HepG2 (cell line): ENCODE measurements around the gene MRPS25. TPM values are rescaled to one million over a fixed set of nuclear protein-coding genes. Genes with fewer than 3 reads are reported as not detected.

Experiments used
- ATAC-seq: fragments of 200-7000 bp; cut with Tn5 transposase; 3 replicates; pipeline ENCODE4 v1.9.1; 2020; ENCODE audit warnings: mild to moderate bottlenecking, moderate library complexity
- BruUV-seq: library from RNA; stranded (reverse); fragments of 400-500 nt; replicated peaks from 2 replicates; lab custom pipeline; 2021; lab: Mats Ljungman, UMichigan
- CTCF ChIA-PET: fragments of 300-600 bp; formaldehyde crosslinking; extraction: SDS; loops from one replicate; lab custom pipeline; 2021; ENCODE audit warnings: low total read pairs, inconsistent platforms, low intra/inter-chr PET ratio; lab: Yijun Ruan, JAX
- POLR2A ChIA-PET: fragments of 350-600 bp; sonication (Branson Sonifier 250); formaldehyde crosslinking; loops from one replicate; lab custom pipeline; 2020; ENCODE audit warnings: antibody characterized with exemption, inconsistent platforms; lab: Yijun Ruan, JAX
- DNase-seq: peaks from one replicate; pipeline ENCODE4 v3.0.0-alpha.2; 2015; ENCODE audit warnings: low spot score
- FAIRE-seq: peaks from 3 replicates; lab custom pipeline; 2011; peaks lifted over from hg19 to GRCh38; lab: Jason Lieb, UNC
- H2AFZ ChIP-seq: one replicate; pipeline ENCODE4 v1.6.1; 2011; ENCODE audit warnings: low read length, inconsistent platforms
- H3K27ac ChIP-seq: fragments of 300-600 bp; 3 replicates; pipeline ENCODE4 v1.8.0; 2011; ENCODE audit warnings: mixed run types, mild to moderate bottlenecking, mixed read lengths, low read length, inconsistent platforms; ENCODE audit not compliant: insufficient read depth; ENCODE audit errors: extremely low read length
- H3K27me3 ChIP-seq, 2 experiments: fragments of 200-600 bp in 1 of 2; 2 replicates in 1 of 2; 3 replicates in 1 of 2; pipeline versions ENCODE4 v1.6.0 to v1.8.0; 2011; ENCODE audit warnings: low read length in 2 of 2, mild to moderate bottlenecking in 2 of 2, moderate library complexity in 2 of 2, inconsistent platforms in 1 of 2; ENCODE audit not compliant: insufficient read depth in 2 of 2, control insufficient read depth in 1 of 2
- H3K36me3 ChIP-seq, 2 experiments: fragments of 200-600 bp in 1 of 2; replicated peaks in 1 of 2; 2 replicates in 1 of 2; 3 replicates in 1 of 2; pipeline versions ENCODE4 v1.5.1 to v1.8.0; 2011; ENCODE audit warnings: low read length in 2 of 2, inconsistent platforms in 1 of 2; ENCODE audit not compliant: insufficient read depth in 2 of 2, control insufficient read depth in 1 of 2
- H3K4me1 ChIP-seq: 2 replicates; pipeline ENCODE4 v1.5.1; 2012; ENCODE audit warnings: low read length, inconsistent platforms; ENCODE audit not compliant: insufficient read depth
- H3K4me2 ChIP-seq: 2 replicates; pipeline ENCODE4 v1.6.0; 2011; ENCODE audit warnings: low read depth, low read length, inconsistent platforms
- H3K4me3 ChIP-seq, 3 experiments: fragments of 200-600 bp in 1 of 3; sonication (generic), shearing (Covaris generic) in 1 of 3; replicated peaks in 1 of 3; 2 replicates each; pipeline ENCODE4 v1.5.1; 2011 to 2016; ENCODE audit warnings: low read length in 3 of 3, inconsistent platforms in 2 of 3, low read depth in 2 of 3, mild to moderate bottlenecking in 2 of 3, control low read depth in 1 of 3, mixed read lengths in 1 of 3; ENCODE audit not compliant: insufficient read depth in 1 of 3
- H3K79me2 ChIP-seq: one replicate; pipeline ENCODE4 v1.6.1; 2011; ENCODE audit warnings: low read length, inconsistent platforms; ENCODE audit not compliant: insufficient read depth
- H3K9ac ChIP-seq: 2 replicates; pipeline ENCODE4 v1.6.0; 2011; ENCODE audit warnings: mild to moderate bottlenecking, low read depth, low read length, inconsistent platforms; ENCODE audit not compliant: insufficient read depth
- H3K9me3 ChIP-seq: 2 replicates; pipeline ENCODE4 v1.5.1; 2012; ENCODE audit warnings: mild to moderate bottlenecking, low read length
- H4K20me1 ChIP-seq: 2 replicates; pipeline ENCODE4 v1.6.0; 2011; ENCODE audit warnings: inconsistent platforms, mild to moderate bottlenecking, low read length, moderate library complexity; ENCODE audit not compliant: insufficient read depth
- FOXP1 ChIP-seq, 2 experiments: fragments of 450-650 bp in 1 of 2; IDR thresholded peaks; 2 replicates each; pipeline ENCODE4 v1.6.1; 2017 to 2018; ENCODE audit warnings: antibody characterized with exemption in 1 of 2
- ZNF615 ChIP-seq: sonication (generic); formaldehyde crosslinking; IDR thresholded peaks from 2 replicates; pipeline ENCODE4 v1.5.0; 2020; ENCODE audit warnings: mild to moderate bottlenecking, missing genetic modification reagents, borderline replicate concordance
- ZNF629 ChIP-seq: sonication (generic); formaldehyde crosslinking; conservative IDR thresholded peaks from 2 replicates; pipeline ENCODE4 v1.5.0; 2020; ENCODE audit warnings: missing genetic modification reagents
- WGBS: methylation state at CpG from one replicate; pipeline ENCODE4 v1.1.6; 2017; ENCODE audit warnings: low lambda C conversion rate; 5-methylcytosine and 5-hydroxymethylcytosine counted together
- in situ Hi-C: cut with HindIII; loops from 2 replicates; pipeline ENCODE4 v1.10.0; 2017; ENCODE audit warnings: low pct_unique_long_range_greater_than_20kb; ENCODE audit not compliant: extremely low pct_ligation_motif_present
- intact Hi-C: fragments of 100-400 bp; cut with micrococcal nuclease; formaldehyde crosslinking; loops from one replicate; pipeline ENCODE4 v1.10.0; 2022; ENCODE audit not compliant: unreplicated experiment
- polyA plus RNA-seq, 8 experiments: library from polyadenylated mRNA; depleted of rRNA in 3 of 8; stranded (reverse) in 7 of 8; unstranded in 1 of 8; fragments of >200 nt; fragmentation: Illumina TruSeq in 4 of 8; extraction: Trizol in 4 of 8; gene quantifications; 2 replicates each; pipeline versions ENCODE4 v1.2.1 to v1.2.3, GENCODE V29; 2011 to 2016; ENCODE audit warnings: low read depth in 4 of 8, missing spikeins in 1 of 8, mixed read lengths in 1 of 8; ENCODE audit not compliant: insufficient read depth in 1 of 8
- total RNA-seq, 5 experiments: library from RNA; depleted of rRNA; stranded (reverse); fragments of >200 nt; fragmentation: Illumina TruSeq; extraction: Trizol; gene quantifications; 2 replicates each; pipeline ENCODE4 v1.2.3, GENCODE V29; 2016; ENCODE audit warnings: low read depth in 1 of 5
- TF ChIP-seq, protein P1 (sequence below): sonication (generic); formaldehyde crosslinking; IDR thresholded peaks from 2 replicates; pipeline ENCODE4 v1.8.0; 2022; ENCODE audit warnings: missing genetic modification reagents, mild to moderate bottlenecking, borderline replicate concordance
- TF ChIP-seq, protein P2 (sequence below): sonication (generic); formaldehyde crosslinking; IDR thresholded peaks from 2 replicates; pipeline ENCODE4 v1.8.1; 2023; ENCODE audit warnings: mild to moderate bottlenecking, missing genetic modification reagents
- TF ChIP-seq, protein P3 (sequence below): sonication (generic); formaldehyde crosslinking; IDR thresholded peaks from 2 replicates; pipeline ENCODE4 v1.9.0; 2021; ENCODE audit warnings: missing genetic modification reagents, mild to moderate bottlenecking, borderline replicate concordance
- TF ChIP-seq, protein P4 (sequence below): sonication (generic); formaldehyde crosslinking; IDR thresholded peaks from 2 replicates; pipeline ENCODE4 v1.8.1; 2023; ENCODE audit warnings: missing genetic modification reagents, inconsistent platforms, borderline replicate concordance

Gene MRPS25
- total and polyA plus RNA-seq, 2 of the 13 experiments (the other 11 are each of a cell fraction or from before 2014, with no cell fraction given), result 60.1 to 74.3 TPM

DNA sequence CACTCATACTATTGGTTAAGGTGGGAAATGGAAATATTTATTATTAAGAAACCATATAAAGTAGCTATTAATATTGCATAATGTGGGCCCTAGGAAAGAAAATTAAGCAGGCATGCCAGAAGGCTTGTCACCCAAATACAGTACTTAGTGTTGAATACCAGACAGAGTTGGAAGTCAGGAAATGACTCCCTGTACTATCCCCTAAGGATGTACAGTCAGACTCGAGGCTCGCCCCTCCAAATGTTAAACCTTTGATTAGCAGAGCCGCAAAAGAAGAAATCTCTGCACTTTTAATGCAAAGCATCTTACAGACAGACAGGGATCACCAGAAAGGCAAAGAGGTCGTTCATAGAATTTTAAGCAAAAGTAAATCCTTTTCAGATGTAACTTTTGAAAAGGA is 45.1 kb upstream of the MRPS25 start (continued):
- TF ChIP-seq, protein P1, sequence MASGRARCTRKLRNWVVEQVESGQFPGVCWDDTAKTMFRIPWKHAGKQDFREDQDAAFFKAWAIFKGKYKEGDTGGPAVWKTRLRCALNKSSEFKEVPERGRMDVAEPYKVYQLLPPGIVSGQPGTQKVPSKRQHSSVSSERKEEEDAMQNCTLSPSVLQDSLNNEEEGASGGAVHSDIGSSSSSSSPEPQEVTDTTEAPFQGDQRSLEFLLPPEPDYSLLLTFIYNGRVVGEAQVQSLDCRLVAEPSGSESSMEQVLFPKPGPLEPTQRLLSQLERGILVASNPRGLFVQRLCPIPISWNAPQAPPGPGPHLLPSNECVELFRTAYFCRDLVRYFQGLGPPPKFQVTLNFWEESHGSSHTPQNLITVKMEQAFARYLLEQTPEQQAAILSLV (CRISPR knock-in tag), result no peak

DNA sequence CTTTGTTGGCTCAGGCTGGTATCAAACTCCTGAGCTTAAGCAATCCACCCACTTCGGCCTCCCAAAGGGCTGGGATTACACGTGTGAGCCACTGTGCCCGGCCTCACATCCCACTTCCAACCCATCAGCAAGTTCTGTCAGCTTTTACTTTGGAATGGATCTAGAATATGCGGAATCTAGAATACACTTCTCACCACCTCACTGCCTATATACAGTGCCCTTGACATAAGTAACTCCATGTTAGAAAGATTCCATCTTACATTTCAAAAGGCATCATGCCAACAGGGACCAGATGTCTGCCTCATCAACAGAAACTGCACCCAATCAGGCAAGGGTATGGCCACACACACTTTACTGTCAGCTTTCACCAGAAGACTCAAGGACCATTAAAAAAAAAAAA is 43.8 kb upstream of the MRPS25 start:
- intact Hi-C loops, result loop anchor here (1.0 to 5.0 kb wide), 2 partner anchors 269 to 298 kb away; no protein-coding TSS in a partner anchor
- POLR2A ChIA-PET, result interaction anchor here (2.6 kb wide), 1 partner anchor 96 kb away, joined by 13 read pairs; the partner anchor contains the start of gene CAPN7
- DNase-seq (no peak), ATAC-seq (no peak)
- Histone ChIP-seq H3K9me3 (no peaks in the 10 kb centered on the region), H3K9ac (no peak overlapping the region), H3K36me3 (no peaks in the 10 kb centered on the region), H3K4me3 (no peak overlapping the region)
- TF ChIP-seq ZNF629 (CRISPR knock-in tag) (no peak), ZNF615 (no peak), FOXP1 (IDR thresholded peaks at IDR 0.05) (no peak), FOXP1 (CRISPR knock-in tag; IDR thresholded peaks at IDR 0.05) (no peak)
- TF ChIP-seq, protein P2, sequence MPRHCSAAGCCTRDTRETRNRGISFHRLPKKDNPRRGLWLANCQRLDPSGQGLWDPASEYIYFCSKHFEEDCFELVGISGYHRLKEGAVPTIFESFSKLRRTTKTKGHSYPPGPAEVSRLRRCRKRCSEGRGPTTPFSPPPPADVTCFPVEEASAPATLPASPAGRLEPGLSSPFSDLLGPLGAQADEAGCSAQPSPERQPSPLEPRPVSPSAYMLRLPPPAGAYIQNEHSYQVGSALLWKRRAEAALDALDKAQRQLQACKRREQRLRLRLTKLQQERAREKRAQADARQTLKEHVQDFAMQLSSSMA (CRISPR knock-in tag), result no peak
- TF ChIP-seq, protein P3, sequence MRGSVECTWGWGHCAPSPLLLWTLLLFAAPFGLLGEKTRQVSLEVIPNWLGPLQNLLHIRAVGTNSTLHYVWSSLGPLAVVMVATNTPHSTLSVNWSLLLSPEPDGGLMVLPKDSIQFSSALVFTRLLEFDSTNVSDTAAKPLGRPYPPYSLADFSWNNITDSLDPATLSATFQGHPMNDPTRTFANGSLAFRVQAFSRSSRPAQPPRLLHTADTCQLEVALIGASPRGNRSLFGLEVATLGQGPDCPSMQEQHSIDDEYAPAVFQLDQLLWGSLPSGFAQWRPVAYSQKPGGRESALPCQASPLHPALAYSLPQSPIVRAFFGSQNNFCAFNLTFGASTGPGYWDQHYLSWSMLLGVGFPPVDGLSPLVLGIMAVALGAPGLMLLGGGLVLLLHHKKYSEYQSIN (CRISPR knock-in tag), result no peak
- TF ChIP-seq, protein P4, sequence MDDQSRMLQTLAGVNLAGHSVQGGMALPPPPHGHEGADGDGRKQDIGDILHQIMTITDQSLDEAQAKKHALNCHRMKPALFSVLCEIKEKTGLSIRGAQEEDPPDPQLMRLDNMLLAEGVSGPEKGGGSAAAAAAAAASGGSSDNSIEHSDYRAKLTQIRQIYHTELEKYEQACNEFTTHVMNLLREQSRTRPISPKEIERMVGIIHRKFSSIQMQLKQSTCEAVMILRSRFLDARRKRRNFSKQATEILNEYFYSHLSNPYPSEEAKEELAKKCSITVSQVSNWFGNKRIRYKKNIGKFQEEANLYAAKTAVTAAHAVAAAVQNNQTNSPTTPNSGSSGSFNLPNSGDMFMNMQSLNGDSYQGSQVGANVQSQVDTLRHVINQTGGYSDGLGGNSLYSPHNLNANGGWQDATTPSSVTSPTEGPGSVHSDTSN (CRISPR knock-in tag), result no peak
- TF ChIP-seq, all 625 proteins: peak for 0
- in situ Hi-C loops, result loop anchor here (10.0 kb wide), 1 partner anchor 296 kb away; no protein-coding TSS in a partner anchor
- H2AFZ ChIP-seq, result no peak overlapping the region
- no peaks in the 10 kb centered on the region for H4K20me1 ChIP-seq
- H3K27ac ChIP-seq, result no peak overlapping the region
- peaks cover 32% of the 10 kb centered on the region for H3K4me1 ChIP-seq
- no peak for FAIRE-seq
- no TSS peak for BruUV-seq
- 30% methylated on average over 4 of the region's 4 CpGs for WGBS
- CTCF ChIA-PET, result interaction anchor here (1.0 kb wide), 1 partner anchor 297 kb away, joined by 5 read pairs; no protein-coding TSS in a partner anchor
- no peak overlapping the region for H3K4me2 ChIP-seq
- H3K27me3 ChIP-seq, result peaks cover 0 to 2% of the 10 kb centered on the region in 2 experiments; a peak in 1 of 5 replicates
- no peaks in the 10 kb centered on the region for H3K79me2 ChIP-seq
